HFFc6 (cell line): ENCODE results near the gene KIAA1217. TPM values are rescaled to one million over a fixed set of nuclear protein-coding genes. Genes with fewer than 3 reads are reported as not detected.

Experiments used
- DNase-seq: peaks from one replicate; pipeline ENCODE4 v3.0.0-alpha.2; 2018
- H3K27ac Mint-ChIP-seq: 2 replicates; pipeline ENCODE4 v1.8.0; 2020; ENCODE audit warnings: mild to moderate bottlenecking, mixed read lengths
- H3K27me3 Mint-ChIP-seq: 2 replicates; pipeline ENCODE4 v1.8.0; 2021; ENCODE audit warnings: mild to moderate bottlenecking, moderate library complexity, mixed read lengths; ENCODE audit not compliant: insufficient read depth
- H3K36me3 Mint-ChIP-seq: 2 replicates; pipeline ENCODE4 v1.8.0; 2021; ENCODE audit warnings: low read depth, mixed read lengths
- H3K4me1 Mint-ChIP-seq: 2 replicates; pipeline ENCODE4 v1.8.0; 2020; ENCODE audit warnings: low read depth, mixed read lengths
- H3K4me3 Mint-ChIP-seq: 2 replicates; pipeline ENCODE4 v1.8.0; 2020; ENCODE audit warnings: mild to moderate bottlenecking, moderate library complexity, mixed read lengths
- H3K9me3 Mint-ChIP-seq: 2 replicates; pipeline ENCODE4 v1.8.0; 2020; ENCODE audit warnings: mild to moderate bottlenecking, mixed read lengths
- total RNA-seq, 6 experiments: library from RNA; stranded (reverse); fragmentation: NEBNext Ultra II Directional; extraction: Animal tissue kit (Norgen Biotek cat#: 25700); gene quantifications; 2 replicates in 1 of 6; 3 replicates in 5 of 6; pipeline ENCODE4 v1.2.3, GENCODE V29; 2021
- TF ChIP-seq, protein P1 (sequence below): fragments of 200-600 bp; sonication (generic); IDR thresholded peaks from 2 replicates; pipeline ENCODE4 v1.5.0; 2021; ENCODE audit warnings: antibody characterized with exemption, mild to moderate bottlenecking

The KIAA1217 gene
- total RNA-seq, 6 experiments from 2014 or later = 1.3 to 2.1 (median 2.0) TPM

DNA sequence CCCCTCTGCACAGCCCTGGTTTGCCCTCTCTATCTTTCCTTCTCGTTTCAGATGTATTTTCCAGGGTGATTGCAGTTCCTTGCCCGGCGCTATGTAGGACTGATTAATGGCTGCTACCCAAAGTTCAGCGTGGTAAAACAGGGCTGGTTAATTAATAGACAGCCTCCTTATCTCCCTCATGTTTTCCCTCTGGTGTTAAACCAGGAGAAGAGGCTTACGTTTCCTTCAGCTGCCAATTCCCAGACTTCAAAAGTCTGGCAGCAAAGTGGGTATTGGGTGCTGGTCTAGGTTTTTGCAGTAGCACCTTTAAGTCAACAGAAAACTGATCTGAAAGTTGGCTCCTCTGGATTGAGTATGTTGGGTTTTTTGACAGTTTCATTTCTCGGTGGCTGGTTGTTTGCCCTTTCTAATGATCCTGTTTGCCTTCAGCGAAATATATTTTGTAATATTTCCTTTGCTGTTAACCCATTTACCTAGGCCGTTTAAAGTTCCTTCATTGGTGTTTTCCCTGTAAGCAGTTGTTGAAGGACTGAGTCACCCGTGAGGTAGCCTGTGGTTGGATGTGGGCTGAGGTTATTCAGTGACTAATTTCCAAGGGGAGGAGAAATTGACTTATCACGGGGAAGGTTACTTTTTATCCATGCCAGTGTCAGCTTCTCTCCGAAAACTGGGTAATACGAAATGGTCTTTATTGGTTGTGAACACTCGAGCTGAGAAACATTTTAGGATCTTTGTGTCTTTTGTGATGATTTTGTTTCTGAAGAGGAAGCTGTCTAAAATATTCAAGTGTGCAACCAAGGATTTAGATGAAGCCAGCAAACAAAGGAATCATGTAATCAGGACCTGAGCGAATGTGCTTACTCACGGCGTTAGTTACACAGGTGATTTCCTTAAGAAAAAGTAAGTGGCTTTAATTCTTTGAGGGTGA lies 257.2 kb downstream of the KIAA1217 start:
- H3K4me3 Mint-ChIP-seq = peak overlapping the region; percentile 85
- peak; percentile 85 for DNase-seq
- H3K27me3 Mint-ChIP-seq = peaks cover 6% of the 10 kb centered on the region
- TF ChIP-seq, protein P1, sequence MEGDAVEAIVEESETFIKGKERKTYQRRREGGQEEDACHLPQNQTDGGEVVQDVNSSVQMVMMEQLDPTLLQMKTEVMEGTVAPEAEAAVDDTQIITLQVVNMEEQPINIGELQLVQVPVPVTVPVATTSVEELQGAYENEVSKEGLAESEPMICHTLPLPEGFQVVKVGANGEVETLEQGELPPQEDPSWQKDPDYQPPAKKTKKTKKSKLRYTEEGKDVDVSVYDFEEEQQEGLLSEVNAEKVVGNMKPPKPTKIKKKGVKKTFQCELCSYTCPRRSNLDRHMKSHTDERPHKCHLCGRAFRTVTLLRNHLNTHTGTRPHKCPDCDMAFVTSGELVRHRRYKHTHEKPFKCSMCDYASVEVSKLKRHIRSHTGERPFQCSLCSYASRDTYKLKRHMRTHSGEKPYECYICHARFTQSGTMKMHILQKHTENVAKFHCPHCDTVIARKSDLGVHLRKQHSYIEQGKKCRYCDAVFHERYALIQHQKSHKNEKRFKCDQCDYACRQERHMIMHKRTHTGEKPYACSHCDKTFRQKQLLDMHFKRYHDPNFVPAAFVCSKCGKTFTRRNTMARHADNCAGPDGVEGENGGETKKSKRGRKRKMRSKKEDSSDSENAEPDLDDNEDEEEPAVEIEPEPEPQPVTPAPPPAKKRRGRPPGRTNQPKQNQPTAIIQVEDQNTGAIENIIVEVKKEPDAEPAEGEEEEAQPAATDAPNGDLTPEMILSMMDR = no peak
- H3K9me3 Mint-ChIP-seq = no peaks in the 10 kb centered on the region
- peaks cover 66% of the 10 kb centered on the region for H3K4me1 Mint-ChIP-seq
- peak overlapping the region; percentile 90 for H3K27ac Mint-ChIP-seq
- no peaks in the 10 kb centered on the region for H3K36me3 Mint-ChIP-seq

DNA sequence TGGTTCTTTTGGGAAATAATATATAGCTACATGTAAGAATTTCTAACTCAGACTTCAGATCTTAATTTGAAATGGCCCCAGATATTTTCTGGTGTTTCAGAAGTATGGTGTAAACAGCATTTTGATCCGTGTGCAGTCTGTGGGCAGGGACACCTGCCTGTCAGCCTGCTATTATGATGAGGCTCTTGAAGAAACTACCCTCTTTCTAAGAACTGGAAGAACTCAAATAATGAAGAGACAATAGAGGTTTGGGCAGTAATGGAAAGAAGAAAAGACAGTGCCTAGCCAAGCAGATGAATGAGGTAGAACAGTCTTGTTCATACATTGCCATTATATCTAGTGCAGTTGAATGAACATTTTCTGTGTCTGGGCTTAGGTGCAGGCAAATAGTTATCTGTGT lies 258.2 kb downstream of the KIAA1217 start:
- peaks cover 66% of the 10 kb centered on the region for H3K4me1 Mint-ChIP-seq
- TF ChIP-seq, protein P1 = no peak

DNA sequence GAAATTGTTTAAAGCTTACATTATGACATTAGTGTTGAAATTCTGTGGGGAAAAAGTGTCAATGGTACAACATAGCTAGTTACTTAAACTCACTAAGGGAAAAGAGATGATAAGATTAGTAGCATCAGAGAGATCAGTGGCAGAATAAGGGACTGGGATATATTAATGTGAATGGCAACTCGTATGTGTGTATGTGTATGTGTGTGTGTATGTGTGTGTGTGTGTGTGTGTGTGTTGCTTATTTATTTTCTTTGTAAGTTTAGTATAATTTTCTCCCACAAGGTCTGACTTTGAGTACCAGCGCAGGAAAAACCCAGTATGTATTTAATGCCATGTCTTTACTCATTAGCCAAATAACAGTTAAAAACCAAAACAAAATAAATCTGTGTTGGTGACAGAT lies 258.7 kb downstream of the KIAA1217 start:
- Mint-ChIP-seq H3K4me3 (peak overlapping the region; percentile 52; the same call in 1 of the 2 replicates), H3K36me3 (no peaks in the 10 kb centered on the region), H3K4me1 (peaks cover 62% of the 10 kb centered on the region), H3K27me3 (peaks cover 7% of the 10 kb centered on the region), H3K9me3 (peaks cover under 1% of the 10 kb centered on the region; the same call in 1 of the 2 replicates), H3K27ac (no peak overlapping the region)
- TF ChIP-seq, protein P1 = no peak
- no peak for DNase-seq

More for the DNA sequence above, 258.2 kb downstream of the KIAA1217 start:
- no peak for DNase-seq
- Mint-ChIP-seq H3K27me3 (peaks cover 7% of the 10 kb centered on the region), H3K36me3 (no peaks in the 10 kb centered on the region), H3K4me3 (peak overlapping the region; percentile 52), H3K27ac (no peak overlapping the region), H3K9me3 (no peaks in the 10 kb centered on the region)

DNA sequence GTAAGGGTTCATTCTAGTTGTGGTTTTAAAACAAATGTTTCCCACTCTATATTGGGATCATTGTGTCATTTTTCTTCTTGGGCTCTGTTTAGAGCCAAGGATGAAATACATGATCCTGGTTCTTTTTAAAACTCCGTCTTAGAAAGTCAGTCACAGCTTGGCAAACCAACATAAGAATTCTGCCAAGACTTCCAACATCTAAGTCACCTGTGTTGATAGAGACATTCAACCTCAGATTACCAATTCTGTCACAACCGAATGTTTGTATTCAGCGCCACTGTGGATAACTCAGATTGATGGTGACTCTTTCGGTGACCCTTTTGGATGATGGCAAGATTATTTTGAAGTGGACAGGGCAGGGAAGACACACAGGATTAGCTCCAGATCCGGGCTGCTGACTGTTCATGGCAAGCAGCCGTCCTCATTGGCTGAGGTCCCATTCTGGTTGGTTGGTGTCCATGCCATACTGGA lies 259.4 kb downstream of the KIAA1217 start:
- no peak for DNase-seq
- Mint-ChIP-seq H3K9me3 (peaks cover 5% of the 10 kb centered on the region; the same call in 1 of the 2 replicates), H3K4me1 (peaks cover 55% of the 10 kb centered on the region), H3K27me3 (peaks cover 7% of the 10 kb centered on the region), H3K4me3 (no peak overlapping the region), H3K36me3 (no peaks in the 10 kb centered on the region), H3K27ac (no peak overlapping the region)
- TF ChIP-seq, protein P1 = no peak

DNA sequence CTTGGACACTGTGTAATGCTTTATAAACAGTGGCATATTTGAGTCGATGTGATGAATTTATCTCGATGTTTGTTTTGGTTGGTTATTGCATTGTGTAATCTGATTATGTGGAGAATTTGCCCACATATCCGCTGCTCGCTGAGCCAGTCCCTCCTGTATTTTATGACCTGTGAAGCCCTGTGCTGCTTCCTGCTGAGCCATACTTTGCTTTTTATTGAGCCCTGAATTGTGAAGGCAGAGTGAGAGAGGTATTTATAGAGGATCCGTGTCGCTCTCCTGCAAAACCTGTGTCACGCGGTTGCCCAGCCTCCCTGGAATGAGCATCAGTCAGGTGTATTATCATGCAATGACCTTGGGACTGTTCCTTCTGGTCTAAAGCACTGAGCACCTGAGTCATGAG lies 261.1 kb downstream of the KIAA1217 start:
- Mint-ChIP-seq H3K4me3 (no peak overlapping the region), H3K4me1 (peaks cover 38% of the 10 kb centered on the region), H3K36me3 (no peaks in the 10 kb centered on the region), H3K27ac (no peak overlapping the region), H3K9me3 (peaks cover 9% of the 10 kb centered on the region; the same call in 1 of the 2 replicates), H3K27me3 (peaks cover 10% of the 10 kb centered on the region)
- TF ChIP-seq, protein P1 = no peak
- DNase-seq = no peak
